Thyroid gland (tissue), 4 donors: Measurements from ENCODE around the gene PHEX.

Experiments
- CTCF ChIP-seq, 6 experiments: fragments of 200-600 bp in 3 of 6; fragments of 450-650 bp in 3 of 6; sonication (generic) in 3 of 6; IDR thresholded peaks; one replicate each; pipeline ENCODE4 v1.5.1; 2016 to 2019; ENCODE audit warnings: antibody characterized with exemption in 6 of 6, mild to moderate bottlenecking in 2 of 6, inconsistent platforms in 1 of 6, moderate library complexity in 1 of 6
- POLR2A ChIP-seq, 2 donors: fragments of 450-650 bp; IDR thresholded peaks; one replicate each; pipeline ENCODE4 v1.6.1; 2017; ENCODE audit warnings: antibody characterized with exemption in 2 of 2, mild to moderate bottlenecking in 2 of 2, moderate library complexity in 1 of 2

- TF ChIP-seq CTCF (IDR thresholded peaks at IDR 0.05) (no peak), POLR2A (IDR thresholded peaks at IDR 0.05) (no peak)
Observed at GRCh38 chrX:22220941-22221340, 188.8 kb downstream of the PHEX start.
